Glutamatergic neuron (in vitro differentiated cells): ENCODE data around the gene NCAPD2. TPM values are rescaled to one million over a fixed set of nuclear protein-coding genes. Genes with fewer than 3 reads are reported as not detected.

Source experiments
- DNase-seq: peaks from one replicate; pipeline ENCODE4 v3.0.0; 2022
- H3K27ac Mint-ChIP-seq: one replicate; pipeline ENCODE4 v1.8.0; 2020; ENCODE audit warnings: mild to moderate bottlenecking, mixed read lengths, inconsistent platforms; ENCODE audit not compliant: unreplicated experiment
- H3K27me3 Mint-ChIP-seq: one replicate; pipeline ENCODE4 v1.8.0; 2020; ENCODE audit warnings: mild to moderate bottlenecking, moderate library complexity, mixed read lengths, inconsistent platforms; ENCODE audit not compliant: unreplicated experiment
- H3K36me3 Mint-ChIP-seq: one replicate; pipeline ENCODE4 v1.8.0; 2020; ENCODE audit warnings: mild to moderate bottlenecking, mixed read lengths, inconsistent platforms; ENCODE audit not compliant: unreplicated experiment
- H3K4me1 Mint-ChIP-seq: one replicate; pipeline ENCODE4 v1.8.0; 2020; ENCODE audit warnings: mild to moderate bottlenecking, low read depth, mixed read lengths, inconsistent platforms; ENCODE audit not compliant: unreplicated experiment
- H3K4me3 Mint-ChIP-seq: one replicate; pipeline ENCODE4 v1.8.0; 2020; ENCODE audit warnings: mild to moderate bottlenecking, mixed read lengths, inconsistent platforms; ENCODE audit not compliant: unreplicated experiment
- H3K9me3 Mint-ChIP-seq: one replicate; pipeline ENCODE4 v1.8.0; 2020; ENCODE audit warnings: mild to moderate bottlenecking, moderate library complexity, mixed read lengths, inconsistent platforms; ENCODE audit not compliant: unreplicated experiment
- total RNA-seq: library from RNA; stranded (reverse); fragmentation: NEBNext Ultra II Directional; extraction: Animal tissue kit (Norgen Biotek cat#: 25700); gene quantifications from one replicate; pipeline ENCODE4 v1.2.1, GENCODE V29; 2021; ENCODE audit not compliant: unreplicated experiment
- TF ChIP-seq, protein P1 (sequence below): fragments of 200-600 bp; sonication (generic); IDR thresholded peaks from one replicate; pipeline ENCODE4 v1.5.0; 2021; ENCODE audit not compliant: partially characterized antibody, unreplicated experiment

The NCAPD2 gene
- total RNA-seq, 1 donor from 2014 or later: 29.3 TPM

DNA sequence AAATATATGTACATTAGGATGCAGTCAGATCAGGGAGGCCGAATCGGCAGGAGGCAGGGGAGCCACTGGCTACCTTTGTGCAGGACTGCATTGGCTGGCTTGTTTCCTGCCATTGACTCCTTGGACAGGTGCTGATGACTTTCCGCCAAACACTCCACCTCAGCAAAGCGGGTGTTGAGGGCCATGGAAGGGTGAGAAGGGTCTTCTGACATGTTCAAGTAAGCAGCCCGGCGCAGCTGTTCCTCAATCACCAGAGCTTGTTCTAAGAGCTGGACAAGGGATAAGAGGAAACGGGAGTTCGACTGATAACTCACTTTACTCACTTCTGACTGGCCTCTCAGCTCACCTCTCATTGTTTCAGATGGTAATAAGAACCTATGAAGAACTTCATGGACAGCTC, 79.1 kb downstream of the NCAPD2 start:
- peaks cover 5% of the 10 kb centered on the region for H3K36me3 Mint-ChIP-seq
- no peak for DNase-seq
- peak overlapping the region; percentile 14 for H3K4me3 Mint-ChIP-seq
- peaks cover 18% of the 10 kb centered on the region for H3K9me3 Mint-ChIP-seq
- TF ChIP-seq, protein P1, sequence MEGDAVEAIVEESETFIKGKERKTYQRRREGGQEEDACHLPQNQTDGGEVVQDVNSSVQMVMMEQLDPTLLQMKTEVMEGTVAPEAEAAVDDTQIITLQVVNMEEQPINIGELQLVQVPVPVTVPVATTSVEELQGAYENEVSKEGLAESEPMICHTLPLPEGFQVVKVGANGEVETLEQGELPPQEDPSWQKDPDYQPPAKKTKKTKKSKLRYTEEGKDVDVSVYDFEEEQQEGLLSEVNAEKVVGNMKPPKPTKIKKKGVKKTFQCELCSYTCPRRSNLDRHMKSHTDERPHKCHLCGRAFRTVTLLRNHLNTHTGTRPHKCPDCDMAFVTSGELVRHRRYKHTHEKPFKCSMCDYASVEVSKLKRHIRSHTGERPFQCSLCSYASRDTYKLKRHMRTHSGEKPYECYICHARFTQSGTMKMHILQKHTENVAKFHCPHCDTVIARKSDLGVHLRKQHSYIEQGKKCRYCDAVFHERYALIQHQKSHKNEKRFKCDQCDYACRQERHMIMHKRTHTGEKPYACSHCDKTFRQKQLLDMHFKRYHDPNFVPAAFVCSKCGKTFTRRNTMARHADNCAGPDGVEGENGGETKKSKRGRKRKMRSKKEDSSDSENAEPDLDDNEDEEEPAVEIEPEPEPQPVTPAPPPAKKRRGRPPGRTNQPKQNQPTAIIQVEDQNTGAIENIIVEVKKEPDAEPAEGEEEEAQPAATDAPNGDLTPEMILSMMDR: no peak
- peaks cover 1% of the 10 kb centered on the region for H3K27me3 Mint-ChIP-seq
- peaks cover 11% of the 10 kb centered on the region for H3K4me1 Mint-ChIP-seq
- no peak overlapping the region for H3K27ac Mint-ChIP-seq

DNA sequence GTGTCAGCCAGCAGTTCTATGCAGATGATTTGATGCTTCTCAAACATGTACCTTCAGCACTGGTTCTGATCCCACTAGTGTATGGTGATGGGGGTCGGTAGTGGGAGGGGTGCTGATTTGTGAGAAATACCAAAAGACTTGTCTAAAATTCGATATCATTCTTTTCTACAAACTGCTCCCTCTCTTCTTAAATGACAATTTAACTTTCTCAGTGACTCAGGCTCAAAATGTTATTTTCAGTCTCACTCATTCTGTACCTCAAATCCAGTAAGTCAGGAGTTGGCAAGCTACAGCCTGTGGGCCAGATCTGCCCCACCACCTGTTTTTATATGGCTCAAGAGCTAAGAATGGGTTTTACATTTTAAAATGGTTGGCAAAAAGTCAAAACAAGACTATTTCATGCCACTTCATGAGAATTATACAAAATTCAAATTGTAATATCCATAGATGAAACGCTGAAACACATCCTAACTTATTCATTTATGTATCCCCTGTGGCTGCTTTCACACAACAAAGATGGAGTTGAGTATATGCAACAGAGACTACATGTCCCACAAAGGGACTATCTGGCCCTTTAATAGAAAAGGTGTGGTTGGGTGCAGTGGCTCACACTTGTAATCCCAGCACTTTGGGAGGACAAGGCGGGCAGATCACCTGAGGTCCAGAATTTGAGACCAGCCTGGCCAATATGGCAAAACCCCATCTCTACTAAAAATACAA, 80.8 kb downstream of the NCAPD2 start:
- Mint-ChIP-seq H3K36me3 (peaks cover 5% of the 10 kb centered on the region), H3K27ac (no peak overlapping the region), H3K27me3 (no peaks in the 10 kb centered on the region), H3K9me3 (peaks cover 16% of the 10 kb centered on the region), H3K4me1 (peaks cover 6% of the 10 kb centered on the region), H3K4me3 (no peak overlapping the region)
- TF ChIP-seq, protein P1: no peak
- no peak for DNase-seq

DNA sequence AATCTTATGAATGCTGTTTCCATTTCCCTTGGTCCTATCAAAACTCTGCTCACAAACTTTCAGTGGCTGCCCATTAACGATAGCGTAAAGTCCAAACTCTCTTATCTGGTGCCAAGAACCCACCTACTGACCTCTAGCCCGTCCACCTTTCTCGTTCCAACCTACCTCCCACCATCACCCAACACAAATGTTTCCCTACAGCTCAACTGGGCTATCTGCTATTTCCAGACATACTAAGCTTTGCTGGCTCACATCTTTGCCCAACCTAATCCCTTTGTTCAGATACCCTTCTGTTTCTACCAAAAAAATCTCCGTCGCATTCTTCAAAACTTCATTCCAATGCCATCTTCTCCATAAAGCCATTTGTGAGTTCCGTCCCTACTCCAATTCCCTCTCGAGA, 81.7 kb downstream of the NCAPD2 start:
- no peaks in the 10 kb centered on the region for H3K27me3 Mint-ChIP-seq
- no peak for DNase-seq
- H3K36me3 Mint-ChIP-seq: peaks cover 5% of the 10 kb centered on the region
- peak overlapping the region; percentile 1 for H3K27ac Mint-ChIP-seq
- no peak overlapping the region for H3K4me3 Mint-ChIP-seq
- TF ChIP-seq, protein P1: no peak
- H3K9me3 Mint-ChIP-seq: peaks cover 12% of the 10 kb centered on the region
- no peaks in the 10 kb centered on the region for H3K4me1 Mint-ChIP-seq

Other genes starting within 250 kb of the NCAPD2 start
- gene PLEKHG6, start 183.4 kb upstream of the NCAPD2 start, total RNA-seq: not detected
- gene TNFRSF1A, start 152.0 kb upstream of the NCAPD2 start, total RNA-seq: 7.4 TPM
- gene SCNN1A, start 118.5 kb upstream of the NCAPD2 start, total RNA-seq: 0.74 TPM
- not detected for gene LTBR, start 109.9 kb upstream of the NCAPD2 start, total RNA-seq
- not detected for gene CD27, start 49.1 kb upstream of the NCAPD2 start, total RNA-seq
- gene TAPBPL, start 42.1 kb upstream of the NCAPD2 start, total RNA-seq: 0.96 TPM
- gene VAMP1, start 23.4 kb upstream of the NCAPD2 start, total RNA-seq: 14.0 TPM
- 138 TPM for gene MRPL51, start 840 bp upstream of the NCAPD2 start, total RNA-seq
- 2,124 TPM for gene GAPDH, start 40.4 kb downstream of the NCAPD2 start, total RNA-seq
- gene IFFO1, start 61.9 kb downstream of the NCAPD2 start, total RNA-seq: 50.3 TPM
- gene NOP2, start 74.2 kb downstream of the NCAPD2 start, total RNA-seq: 53.5 TPM
- gene CHD4, start 113.3 kb downstream of the NCAPD2 start, total RNA-seq: 957 TPM
- gene LPAR5, start 141.9 kb downstream of the NCAPD2 start, total RNA-seq: not detected
- 2.5 TPM for gene ACRBP, start 153.3 kb downstream of the NCAPD2 start, total RNA-seq
- gene ING4, start 169.0 kb downstream of the NCAPD2 start, total RNA-seq: 76.9 TPM
- 83.2 TPM for gene ZNF384, start 195.3 kb downstream of the NCAPD2 start, total RNA-seq
- gene PIANP, start 206.7 kb downstream of the NCAPD2 start, total RNA-seq: 48.8 TPM
- 25.9 TPM for gene COPS7A, start 229.9 kb downstream of the NCAPD2 start, total RNA-seq